Smooth muscle cell (in vitro differentiated cells): Measurements from ENCODE around the gene SYNDIG1. TPM values are rescaled to one million over a fixed set of nuclear protein-coding genes. Genes with fewer than 3 reads are reported as not detected.

Source experiments
- DNase-seq: peaks from one replicate; lab custom pipeline; 2025; ENCODE audit not compliant: unreplicated experiment; lab: John Stamatoyannopoulos, UW
- H2AFZ ChIP-seq: fragments of 200-600 bp; sonication (generic); 2 replicates; pipeline ENCODE4 v1.6.0; 2016; ENCODE audit warnings: antibody characterized with exemption, low read depth, mild to moderate bottlenecking
- H3F3A ChIP-seq: fragments of 200-600 bp; sonication (generic); 2 replicates; pipeline ENCODE4 v1.6.0; 2017; ENCODE audit warnings: antibody characterized with exemption, low read depth
- H3K27ac ChIP-seq: fragments of 200-600 bp; sonication (generic); 2 replicates; pipeline ENCODE4 v1.5.1; 2016; ENCODE audit warnings: low read depth, mild to moderate bottlenecking
- H3K27me3 ChIP-seq: fragments of 200-600 bp; sonication (generic); 2 replicates; pipeline ENCODE4 v1.6.1; 2016; ENCODE audit warnings: low read depth, mild to moderate bottlenecking
- H3K36me3 ChIP-seq: fragments of 200-600 bp; sonication (generic); 2 replicates; pipeline ENCODE4 v1.5.1; 2016; ENCODE audit warnings: low read depth
- H3K4me1 ChIP-seq: fragments of 200-600 bp; sonication (generic); 2 replicates; pipeline ENCODE4 v1.5.1; 2016; ENCODE audit warnings: low read depth
- H3K4me2 ChIP-seq: fragments of 200-600 bp; sonication (generic); 2 replicates; pipeline ENCODE4 v1.6.0; 2016; ENCODE audit warnings: mild to moderate bottlenecking
- H3K4me3 ChIP-seq: fragments of 200-600 bp; sonication (generic); 2 replicates; pipeline ENCODE4 v1.5.1; 2016; ENCODE audit warnings: mild to moderate bottlenecking
- H3K79me2 ChIP-seq: fragments of 200-600 bp; sonication (generic); 2 replicates; pipeline ENCODE4 v1.6.0; 2016; ENCODE audit warnings: low read depth, mild to moderate bottlenecking
- H3K9ac ChIP-seq: fragments of 200-600 bp; sonication (generic); 2 replicates; pipeline ENCODE4 v1.6.0; 2016; ENCODE audit warnings: low read depth
- H3K9me3 ChIP-seq: fragments of 200-600 bp; sonication (generic); replicated peaks from 2 replicates; pipeline ENCODE4 v1.5.1; 2016; ENCODE audit warnings: low read depth
- H4K20me1 ChIP-seq: fragments of 200-600 bp; sonication (generic); 2 replicates; pipeline ENCODE4 v1.6.0; 2016; ENCODE audit warnings: low read depth
- WGBS: methylation state at CpG from one replicate; pipeline ENCODE4 v1.1.7; 2016; ENCODE audit warnings: low lambda C conversion rate; 5-methylcytosine and 5-hydroxymethylcytosine counted together
- polyA plus RNA-seq: library from polyadenylated mRNA; unstranded; fragments of >200 nt; fragmentation: Nextera tagmentation; extraction: Ambion mirVana; gene quantifications from 2 replicates; pipeline ENCODE4 v1.2.1, GENCODE V29; 2016
- total RNA-seq: library from RNA; depleted of rRNA; stranded (reverse); fragments of >200 nt; gene quantifications from 2 replicates; pipeline ENCODE4 v1.2.3, GENCODE V29; 2014
- TF ChIP-seq, protein P1 (sequence below): fragments of 200-600 bp; sonication (generic); IDR thresholded peaks from 2 replicates; pipeline ENCODE4 v1.5.1; 2017; ENCODE audit warnings: borderline replicate concordance, mild to moderate bottlenecking, antibody characterized with exemption; ENCODE audit not compliant: insufficient read depth, poor library complexity, severe bottlenecking

SYNDIG1 gene
- total and polyA plus RNA-seq, 2 experiments from 2014 or later = 1.8 to 2.2 TPM

DNA sequence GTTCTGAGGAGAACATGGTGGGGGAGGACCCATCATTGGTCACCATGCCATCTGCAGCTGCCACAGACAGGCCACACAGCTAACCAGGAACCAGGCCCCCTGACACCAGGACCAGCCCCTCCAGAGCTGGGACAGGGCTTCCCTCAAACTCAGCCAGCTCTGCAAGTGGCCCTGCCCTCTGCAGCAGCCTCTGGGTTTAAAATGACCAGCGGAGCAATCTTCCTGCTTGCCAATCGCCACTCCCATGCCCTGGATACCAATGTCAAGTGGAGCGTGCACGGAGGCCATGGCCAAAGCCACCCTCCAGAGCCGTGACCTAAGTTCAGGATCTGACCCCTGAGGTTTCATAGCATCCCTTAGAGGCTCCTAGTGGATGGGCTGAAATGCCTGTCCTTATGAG lies 199.4 kb downstream of the SYNDIG1 start:
- Histone ChIP-seq H3K27ac (no peak overlapping the region), H3K9me3 (no peaks in the 10 kb centered on the region), H3K27me3 (no peaks in the 10 kb centered on the region), H3K4me1 (peaks cover 3% of the 10 kb centered on the region), H3K4me3 (no peak overlapping the region), H2AFZ (no peak overlapping the region), H4K20me1 (no peaks in the 10 kb centered on the region), H3K4me2 (no peak overlapping the region), H3K79me2 (no peaks in the 10 kb centered on the region), H3K36me3 (no peaks in the 10 kb centered on the region), H3K9ac (no peak overlapping the region), H3F3A (peaks cover 7% of the 10 kb centered on the region)
- TF ChIP-seq, protein P1, sequence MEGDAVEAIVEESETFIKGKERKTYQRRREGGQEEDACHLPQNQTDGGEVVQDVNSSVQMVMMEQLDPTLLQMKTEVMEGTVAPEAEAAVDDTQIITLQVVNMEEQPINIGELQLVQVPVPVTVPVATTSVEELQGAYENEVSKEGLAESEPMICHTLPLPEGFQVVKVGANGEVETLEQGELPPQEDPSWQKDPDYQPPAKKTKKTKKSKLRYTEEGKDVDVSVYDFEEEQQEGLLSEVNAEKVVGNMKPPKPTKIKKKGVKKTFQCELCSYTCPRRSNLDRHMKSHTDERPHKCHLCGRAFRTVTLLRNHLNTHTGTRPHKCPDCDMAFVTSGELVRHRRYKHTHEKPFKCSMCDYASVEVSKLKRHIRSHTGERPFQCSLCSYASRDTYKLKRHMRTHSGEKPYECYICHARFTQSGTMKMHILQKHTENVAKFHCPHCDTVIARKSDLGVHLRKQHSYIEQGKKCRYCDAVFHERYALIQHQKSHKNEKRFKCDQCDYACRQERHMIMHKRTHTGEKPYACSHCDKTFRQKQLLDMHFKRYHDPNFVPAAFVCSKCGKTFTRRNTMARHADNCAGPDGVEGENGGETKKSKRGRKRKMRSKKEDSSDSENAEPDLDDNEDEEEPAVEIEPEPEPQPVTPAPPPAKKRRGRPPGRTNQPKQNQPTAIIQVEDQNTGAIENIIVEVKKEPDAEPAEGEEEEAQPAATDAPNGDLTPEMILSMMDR = no peak
- DNase-seq = no peak
- WGBS = 88% methylated on average over 5 of the region's 5 CpGs

DNA sequence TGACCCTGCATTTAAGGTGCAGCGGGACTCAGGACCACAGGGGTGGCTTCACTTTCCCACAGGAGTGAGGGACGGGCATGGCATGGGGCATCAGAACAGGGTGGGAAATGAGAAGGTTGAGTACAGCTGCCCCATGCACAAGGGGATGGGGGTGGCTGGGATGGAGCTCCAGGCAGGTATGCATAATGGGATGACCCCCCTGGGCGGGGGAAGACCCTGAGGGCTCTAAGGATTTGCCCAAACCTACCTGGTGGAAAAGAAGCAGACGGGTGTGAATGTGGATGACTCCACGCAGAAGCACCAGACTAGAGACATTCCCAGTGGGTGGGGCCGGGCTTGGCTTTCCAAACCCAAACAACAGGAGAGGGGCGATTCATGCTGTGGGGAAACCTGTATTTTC lies 200.3 kb downstream of the SYNDIG1 start:
- H4K20me1 ChIP-seq = no peaks in the 10 kb centered on the region
- no peaks in the 10 kb centered on the region for H3K79me2 ChIP-seq
- WGBS = 76% methylated on average over 7 of the region's 7 CpGs
- H3K4me2 ChIP-seq = no peak overlapping the region
- no peak overlapping the region for H2AFZ ChIP-seq
- no peaks in the 10 kb centered on the region for H3K9me3 ChIP-seq
- no peak overlapping the region for H3K4me3 ChIP-seq
- no peak overlapping the region for H3K9ac ChIP-seq
- DNase-seq = no peak
- peaks cover 3% of the 10 kb centered on the region for H3K4me1 ChIP-seq
- peaks cover 7% of the 10 kb centered on the region for H3F3A ChIP-seq
- H3K27me3 ChIP-seq = no peaks in the 10 kb centered on the region
- no peaks in the 10 kb centered on the region for H3K36me3 ChIP-seq
- no peak overlapping the region for H3K27ac ChIP-seq
- TF ChIP-seq, protein P1 = no peak

DNA sequence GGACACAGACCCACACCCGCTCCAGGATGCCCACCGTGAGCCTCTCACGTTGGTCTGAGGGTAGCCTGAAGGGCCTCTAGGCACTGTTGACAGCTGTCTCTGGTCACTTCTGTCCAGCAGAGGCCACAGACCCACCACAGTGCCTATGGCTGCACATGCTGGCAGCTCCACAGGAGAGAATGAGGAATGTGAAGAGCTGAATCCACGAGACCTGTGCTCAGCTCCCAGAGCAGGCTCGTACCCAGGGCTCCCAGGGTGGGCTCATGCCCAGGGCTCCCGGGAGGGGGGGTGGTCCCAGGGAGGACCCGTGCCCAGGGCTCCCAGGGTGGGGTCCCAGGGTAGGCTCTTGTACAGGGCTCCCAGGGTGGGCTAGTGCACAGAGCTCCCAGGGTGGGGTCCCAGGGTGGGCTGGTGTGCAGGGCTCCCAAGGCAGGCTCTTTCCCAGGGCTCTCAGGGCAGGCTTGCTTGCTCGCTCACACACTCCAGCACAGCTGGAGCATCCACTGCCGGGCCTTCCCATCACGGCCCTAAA lies 201.0 kb downstream of the SYNDIG1 start:
- TF ChIP-seq, protein P1 = no peak

DNA sequence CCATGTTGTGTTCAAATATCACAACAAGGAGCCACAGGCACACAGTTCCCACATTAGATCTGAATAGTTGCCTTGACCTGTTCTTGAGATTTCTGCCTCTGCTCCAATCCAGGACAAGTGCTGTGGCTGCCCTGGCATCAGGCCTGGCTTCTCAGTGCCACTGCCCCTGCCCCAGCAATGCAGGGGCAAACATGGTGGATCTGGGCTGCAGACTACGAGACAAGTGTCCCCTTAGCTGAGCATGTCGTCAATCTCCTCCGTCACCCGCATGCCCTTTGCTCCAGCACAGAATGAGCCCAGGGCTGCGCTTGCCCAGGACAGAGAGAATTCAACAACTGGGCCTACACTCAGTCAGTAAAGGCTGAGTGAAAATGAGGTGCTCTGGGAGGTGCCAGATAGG lies 201.6 kb downstream of the SYNDIG1 start:
- H3K4me3 ChIP-seq = no peak overlapping the region
- H2AFZ ChIP-seq = no peak overlapping the region
- TF ChIP-seq, protein P1 = no peak

More for the DNA sequence above, 201.0 kb downstream of the SYNDIG1 start:
- WGBS = 87% methylated on average over 10 of the region's 10 CpGs
- H3F3A ChIP-seq = peaks cover 7% of the 10 kb centered on the region
- DNase-seq = no peak
- peaks cover 3% of the 10 kb centered on the region for H3K4me1 ChIP-seq
- H3K9me3 ChIP-seq = no peaks in the 10 kb centered on the region
- H3K27me3 ChIP-seq = no peaks in the 10 kb centered on the region
- no peaks in the 10 kb centered on the region for H3K79me2 ChIP-seq
- no peak overlapping the region for H3K4me2 ChIP-seq
- no peak overlapping the region for H3K4me3 ChIP-seq
- H3K36me3 ChIP-seq = no peaks in the 10 kb centered on the region
- no peaks in the 10 kb centered on the region for H4K20me1 ChIP-seq
- H3K27ac ChIP-seq = no peak overlapping the region
- H2AFZ ChIP-seq = no peak overlapping the region
- no peak overlapping the region for H3K9ac ChIP-seq

More for the DNA sequence above, 201.6 kb downstream of the SYNDIG1 start:
- Histone ChIP-seq H3K79me2 (no peaks in the 10 kb centered on the region), H3K36me3 (no peaks in the 10 kb centered on the region), H3K27ac (no peak overlapping the region), H3K4me1 (peaks cover 3% of the 10 kb centered on the region), H4K20me1 (no peaks in the 10 kb centered on the region), H3K9ac (no peak overlapping the region), H3K27me3 (no peaks in the 10 kb centered on the region), H3F3A (peaks cover 7% of the 10 kb centered on the region), H3K9me3 (no peaks in the 10 kb centered on the region), H3K4me2 (no peak overlapping the region)
- WGBS = 88% methylated on average over 5 of the region's 5 CpGs
- DNase-seq = no peak
